Measurements from ENCODE around the gene XRCC6. TPM values are rescaled to one million over a fixed set of nuclear protein-coding genes. Genes with fewer than 3 reads are reported as not detected.

The XRCC6 gene
- total and polyA plus RNA-seq, 2 of the 13 experiments (the other 11 are each of a cell fraction or from before 2014, with no cell fraction given): 124 to 625 TPM

GRCh38 chr22:41620589-41621098 is 451 bp upstream of the XRCC6 start, which contains the start of gene DESI1 (continued):
- TF ChIP-seq ZNF142 (CRISPR knock-in tag; IDR thresholded peaks at IDR 0.05) (peak; percentile 66; the same call in 1 of the 2 replicates), NFE2 (CRISPR knock-in tag; IDR thresholded peaks at IDR 0.05) (no peak), ZIK1 (CRISPR knock-in tag; IDR thresholded peaks at IDR 0.05; ENCODE audit: borderline replicate concordance, low read depth) (no peak), ZNF354B (CRISPR knock-in tag; IDR thresholded peaks at IDR 0.05) (no peak), UBTF (CRISPR knock-in tag; IDR thresholded peaks at IDR 0.05) (peak; percentile 66; the same call in 1 of the 2 replicates), MZF1 (CRISPR knock-in tag; IDR thresholded peaks at IDR 0.05; ENCODE audit: borderline replicate concordance) (no peak), SMARCE1 (IDR thresholded peaks at IDR 0.05; ENCODE audit: borderline replicate concordance) (no peak), ZNF790 (CRISPR knock-in tag; IDR thresholded peaks at IDR 0.05; ENCODE audit: borderline replicate concordance) (no peak), POLR2G (IDR thresholded peaks at IDR 0.05; ENCODE audit: low read depth, low read length) (peak; percentile 72), ZNF274 (CRISPR knock-in tag; IDR thresholded peaks at IDR 0.05) (peak; percentile 51; the same call in 1 of the 2 replicates), ZNF605 (CRISPR knock-in tag; IDR thresholded peaks at IDR 0.05) (no peak), ELF1 (CRISPR knock-in tag; IDR thresholded peaks at IDR 0.05) (peak; percentile 39; the same call in 1 of the 2 replicates), PBX2 (CRISPR knock-in tag; IDR thresholded peaks at IDR 0.05) (no peak), ZNF816 (CRISPR knock-in tag; IDR thresholded peaks at IDR 0.05; ENCODE audit: borderline replicate concordance) (no peak), NR0B2 (CRISPR knock-in tag; IDR thresholded peaks at IDR 0.05) (peak; percentile 69; the same call in 1 of the 2 replicates), PAWR (CRISPR knock-in tag; IDR thresholded peaks at IDR 0.05; ENCODE audit: borderline replicate concordance) (no peak), SIN3A (IDR thresholded peaks at IDR 0.05; ENCODE audit: borderline replicate concordance, low read depth, low read length) (no peak), RAD51 (IDR thresholded peaks at IDR 0.05; ENCODE audit: borderline replicate concordance) (no peak), ATF2 (CRISPR knock-in tag; IDR thresholded peaks at IDR 0.05) (no peak)
